GM23338 (cell line): ENCODE data around the gene UGT8. TPM values are rescaled to one million over a fixed set of nuclear protein-coding genes. Genes with fewer than 3 reads are reported as not detected.

ENCODE experiments used
- ATAC-seq: fragments of 200-7000 bp; cut with Tn5 transposase; 3 replicates; pipeline ENCODE4 v1.9.1; 2020
- DNase-seq: peaks from one replicate; pipeline ENCODE4 v3.0.0-alpha.2; 2015; ENCODE audit warnings: low spot score
- H2AFZ ChIP-seq: fragments of 200-600 bp; sonication (generic); 2 replicates; pipeline ENCODE4 v1.8.0; 2016; ENCODE audit warnings: antibody characterized with exemption, mild to moderate bottlenecking, moderate library complexity
- H3F3A ChIP-seq: fragments of 200-600 bp; sonication (generic); replicated peaks from 2 replicates; pipeline ENCODE4 v1.8.0; 2017; ENCODE audit warnings: antibody characterized with exemption, mixed run types, low read depth
- H3K27ac ChIP-seq: fragments of 200-600 bp; sonication (generic); 2 replicates; pipeline ENCODE4 v1.6.1; 2016; ENCODE audit warnings: low read depth
- H3K27me3 ChIP-seq: fragments of 200-600 bp; sonication (generic); 2 replicates; pipeline ENCODE4 v1.8.0; 2016; ENCODE audit warnings: mild to moderate bottlenecking, mixed run types, moderate library complexity; ENCODE audit not compliant: insufficient read depth
- H3K36me3 ChIP-seq: fragments of 200-600 bp; sonication (generic); 2 replicates; pipeline ENCODE4 v1.8.0; 2016; ENCODE audit warnings: mild to moderate bottlenecking; ENCODE audit not compliant: insufficient read depth
- H3K4me1 ChIP-seq: fragments of 200-600 bp; sonication (generic); 2 replicates; pipeline ENCODE4 v1.8.0; 2016; ENCODE audit warnings: mild to moderate bottlenecking, moderate library complexity; ENCODE audit not compliant: insufficient read depth
- H3K4me2 ChIP-seq: fragments of 200-600 bp; sonication (generic); 2 replicates; pipeline ENCODE4 v1.7.1; 2017; ENCODE audit warnings: mixed run types
- H3K4me3 ChIP-seq: fragments of 200-600 bp; sonication (generic); 2 replicates; pipeline ENCODE4 v1.6.1; 2016; ENCODE audit warnings: mixed run types
- H3K79me2 ChIP-seq: fragments of 200-600 bp; sonication (generic); replicated peaks from 2 replicates; pipeline ENCODE4 v1.8.0; 2017; ENCODE audit warnings: mild to moderate bottlenecking; ENCODE audit not compliant: insufficient read depth
- H3K9me2 ChIP-seq: fragments of 200-600 bp; sonication (generic); 2 replicates; pipeline ENCODE4 v1.8.0; 2017; ENCODE audit not compliant: insufficient read depth
- H4K20me1 ChIP-seq: fragments of 200-600 bp; sonication (generic); replicated peaks from 2 replicates; pipeline ENCODE4 v1.8.0; 2017; ENCODE audit warnings: mild to moderate bottlenecking; ENCODE audit not compliant: insufficient read depth
- H3K27ac Mint-ChIP-seq: 2 replicates; pipeline ENCODE4 v1.8.0; 2020; ENCODE audit warnings: inconsistent platforms, mild to moderate bottlenecking, moderate library complexity, mixed read lengths
- H3K27me3 Mint-ChIP-seq: 3 replicates; pipeline ENCODE4 v1.8.0; 2022; ENCODE audit warnings: low read depth, mild to moderate bottlenecking, moderate library complexity, mixed read lengths, inconsistent platforms; ENCODE audit not compliant: insufficient read depth, poor library complexity
- H3K36me3 Mint-ChIP-seq: 3 replicates; pipeline ENCODE4 v1.8.0; 2021; ENCODE audit warnings: low read depth, mild to moderate bottlenecking, inconsistent platforms, moderate library complexity, mixed read lengths
- H3K4me1 Mint-ChIP-seq: 3 replicates; pipeline ENCODE4 v1.8.0; 2020; ENCODE audit warnings: mild to moderate bottlenecking, inconsistent platforms, mixed read lengths
- H3K4me3 Mint-ChIP-seq: 3 replicates; pipeline ENCODE4 v1.8.0; 2021; ENCODE audit warnings: moderate library complexity, mild to moderate bottlenecking, inconsistent platforms, mixed read lengths
- H3K9me3 Mint-ChIP-seq: 3 replicates; pipeline ENCODE4 v1.8.0; 2020; ENCODE audit warnings: moderate library complexity, mild to moderate bottlenecking, inconsistent platforms, mixed read lengths
- CREB1 ChIP-seq: fragments of 250-450 bp; sonication (Bioruptor Pico); IDR thresholded peaks from 2 replicates; pipeline ENCODE4 v1.5.0; 2020; ENCODE audit warnings: low read depth, mild to moderate bottlenecking, moderate library complexity
- CTCF ChIP-seq, 2 experiments: fragments of 200-600 bp in 1 of 2; sonication (generic) in 1 of 2; conservative IDR thresholded peaks; 2 replicates each; pipeline versions ENCODE4 v1.5.1 to v1.6.1; 2016 to 2017; ENCODE audit warnings: antibody characterized with exemption in 2 of 2, low read depth in 2 of 2, mild to moderate bottlenecking in 2 of 2, moderate library complexity in 1 of 2
- ETS1 ChIP-seq: IDR thresholded peaks from 2 replicates; pipeline ENCODE4 v1.6.1; 2016; ENCODE audit warnings: antibody characterized with exemption
- EZH2 ChIP-seq: fragments of 200-600 bp; sonication (generic); IDR thresholded peaks from one replicate; pipeline ENCODE4 v1.8.0; 2017; ENCODE audit warnings: antibody characterized with exemption, mild to moderate bottlenecking, low read depth; ENCODE audit not compliant: unreplicated experiment
- NANOG ChIP-seq: IDR thresholded peaks from 2 replicates; pipeline ENCODE4 v1.6.1; 2016; ENCODE audit warnings: antibody characterized with exemption, borderline replicate concordance
- POLR2AphosphoS5 ChIP-seq: IDR thresholded peaks from 2 replicates; pipeline ENCODE4 v1.6.1; 2016; ENCODE audit warnings: antibody characterized with exemption, low read depth
- REST ChIP-seq: IDR thresholded peaks from one replicate; pipeline ENCODE4 v1.6.1; 2018; ENCODE audit warnings: antibody characterized with exemption; ENCODE audit not compliant: unreplicated experiment
- ZNF114 ChIP-seq: fragments of 250-450 bp; sonication (Bioruptor Pico); IDR thresholded peaks from 2 replicates; pipeline ENCODE4 v1.5.0; 2020; ENCODE audit warnings: mild to moderate bottlenecking, moderate library complexity
- ZNF331 ChIP-seq: fragments of 250-450 bp; sonication (Bioruptor Pico); IDR thresholded peaks from 2 replicates; pipeline ENCODE4 v1.5.0; 2020; ENCODE audit warnings: low read depth, mild to moderate bottlenecking, moderate library complexity
- polyA plus RNA-seq: library from polyadenylated mRNA; unstranded; fragments of >200 nt; fragmentation: Nextera tagmentation; extraction: Ambion mirVana; gene quantifications from 2 replicates; pipeline ENCODE4 v1.2.1, GENCODE V29; 2016
- total RNA-seq: library from RNA; depleted of rRNA; stranded (reverse); fragments of >200 nt; shearing (Covaris generic); gene quantifications from 2 replicates; pipeline ENCODE4 v1.2.3, GENCODE V29; 2014

The UGT8 gene
- total and polyA plus RNA-seq, 2 experiments from 2014 or later = 14.9 to 39.0 TPM

GRCh38 chr4:114653675-114654074, 55.1 kb downstream of the UGT8 start:
- no peaks in the 10 kb centered on the region for H3K9me3 Mint-ChIP-seq
- no peak for DNase-seq
- Histone ChIP-seq H3K27ac (no peak overlapping the region), H3F3A (no peaks in the 10 kb centered on the region), H3K27me3 (no peaks in the 10 kb centered on the region), H3K79me2 (peaks cover 34% of the 10 kb centered on the region), H3K4me3 (no peak overlapping the region), H3K36me3 (no peaks in the 10 kb centered on the region), H4K20me1 (no peaks in the 10 kb centered on the region), H3K4me2 (no peak overlapping the region), H3K9me2 (peaks cover 4% of the 10 kb centered on the region; the same call in 1 of the 2 replicates), H3K4me1 (peaks cover 62% of the 10 kb centered on the region), H2AFZ (no peak overlapping the region)
- no peak overlapping the region for H3K27ac Mint-ChIP-seq
- H3K4me1 Mint-ChIP-seq = peaks cover 64% of the 10 kb centered on the region
- no peaks in the 10 kb centered on the region for H3K36me3 Mint-ChIP-seq
- H3K27me3 Mint-ChIP-seq = no peaks in the 10 kb centered on the region
- ATAC-seq = no peak
- TF ChIP-seq ZNF114 (CRISPR knock-in tag) (no peak), ZNF331 (no peak), POLR2AphosphoS5 (no peak), NANOG (no peak)
- H3K4me3 Mint-ChIP-seq = no peak overlapping the region

- no peak overlapping the region; the same call in none of the 2 replicates for H3K27ac Mint-ChIP-seq
These were observed 56.0 kb downstream of the UGT8 start for GRCh38 chr4:114654592-114654991.

GRCh38 chr4:114658179-114658578, 59.6 kb downstream of the UGT8 start:
- Mint-ChIP-seq H3K4me1 (peaks cover 47% of the 10 kb centered on the region), H3K36me3 (no peaks in the 10 kb centered on the region; the same call in 2 of the 3 replicates), H3K27ac (no peak overlapping the region), H3K4me3 (no peak overlapping the region), H3K27me3 (no peaks in the 10 kb centered on the region), H3K9me3 (no peaks in the 10 kb centered on the region)
- Histone ChIP-seq H3K9me2 (no peaks in the 10 kb centered on the region), H3K36me3 (no peaks in the 10 kb centered on the region), H3K4me2 (no peak overlapping the region), H3K27me3 (no peaks in the 10 kb centered on the region), H3K4me1 (peaks cover 35% of the 10 kb centered on the region), H3F3A (no peaks in the 10 kb centered on the region), H3K4me3 (no peak overlapping the region), H2AFZ (no peak overlapping the region), H3K27ac (no peak overlapping the region), H3K79me2 (peaks cover 36% of the 10 kb centered on the region), H4K20me1 (no peaks in the 10 kb centered on the region)
- ATAC-seq (peak; percentile 53), DNase-seq (peak; percentile 28)
- TF ChIP-seq CREB1 (no peak), ETS1 (no peak), ZNF114 (CRISPR knock-in tag) (no peak), REST (no peak), EZH2 (no peak)

More at GRCh38 chr4:114654592-114654991, 56.0 kb downstream of the UGT8 start:
- Mint-ChIP-seq H3K4me1 (peaks cover 67% of the 10 kb centered on the region), H3K9me3 (no peaks in the 10 kb centered on the region), H3K36me3 (no peaks in the 10 kb centered on the region), H3K27me3 (no peaks in the 10 kb centered on the region), H3K4me3 (no peak overlapping the region)
- TF ChIP-seq NANOG (no peak), CTCF (conservative IDR thresholded peaks at IDR 0.05; ENCODE audit: low read depth in 2 of 2) (peak; percentile 11 to 44; a peak in 2 of 4 replicates)
- H3K4me3 ChIP-seq = no peak overlapping the region
- H3K9me2 ChIP-seq = peaks cover 4% of the 10 kb centered on the region; the same call in 1 of the 2 replicates
- ATAC-seq (no peak), DNase-seq (no peak)
- H3K79me2 ChIP-seq = peaks cover 34% of the 10 kb centered on the region
- no peaks in the 10 kb centered on the region for H3K36me3 ChIP-seq
- no peaks in the 10 kb centered on the region for H3F3A ChIP-seq
- H3K4me1 ChIP-seq = peaks cover 61% of the 10 kb centered on the region
- H3K4me2 ChIP-seq = no peak overlapping the region
- no peaks in the 10 kb centered on the region for H4K20me1 ChIP-seq
- no peak overlapping the region for H2AFZ ChIP-seq
- no peaks in the 10 kb centered on the region for H3K27me3 ChIP-seq
- no peak overlapping the region for H3K27ac ChIP-seq
